Pancreas (tissue), 10 donors: ENCODE data around the gene BANP. TPM values are rescaled to one million over a fixed set of nuclear protein-coding genes. Genes with fewer than 3 reads are reported as not detected.
"Not testable (repeated sequence)": the region's sequence is repeated elsewhere in the genome, so short reads cannot be mapped to it uniquely, and the experiment has no call there.

ENCODE experiments used
- ATAC-seq, 4 donors: fragments of 200-7000 bp; cut with Tn5 transposase; one replicate each; pipeline versions ENCODE4 v1.8.0 to v1.9.1; 2020; ENCODE audit warnings: mild to moderate bottlenecking in 4 of 4, moderate library complexity in 4 of 4
- DNase-seq, 6 donors: peaks; one replicate each; pipeline ENCODE4 v3.0.0-alpha.2; 2020
- FAIRE-seq: peaks from 2 replicates; lab custom pipeline; 2012; peaks lifted over from hg19 to GRCh38; lab: Jason Lieb, UNC
- H3K27ac ChIP-seq, 4 donors: fragments of 200-600 bp; sonication (generic); 1 replicate in 3 of 4; 2 replicates in 1 of 4; pipeline versions ENCODE4 v1.5.0 to v1.8.0; 2020
- H3K27me3 ChIP-seq, 4 donors: fragments of 200-600 bp; one replicate each; pipeline ENCODE4 v1.8.0; 2021
- H3K36me3 ChIP-seq, 3 donors: fragments of 200-600 bp; sonication (generic) in 1 of 3; one replicate each; pipeline versions ENCODE4 v1.5.0 to v1.8.0; 2020 to 2021
- H3K4me1 ChIP-seq, 3 donors: fragments of 200-600 bp; one replicate each; pipeline ENCODE4 v1.8.0; 2021
- H3K4me3 ChIP-seq, 4 donors: fragments of 200-600 bp; sonication (generic) in 2 of 4; one replicate each; pipeline versions ENCODE4 v1.5.0 to v1.8.0; 2020 to 2021
- H3K9me3 ChIP-seq, 4 donors: fragments of 200-600 bp; one replicate each; pipeline ENCODE4 v1.8.0; 2021
- CTCF ChIP-seq, 4 donors: fragments of 200-600 bp; sonication (generic) in 3 of 4; IDR thresholded peaks; one replicate each; pipeline versions ENCODE4 v1.5.0 to v1.8.0; 2021; ENCODE audit warnings: antibody characterized with exemption in 4 of 4
- WGBS, 2 donors: extraction: QIAGEN DNeasy Blood & Tissue Kit; methylation state at CpG; one replicate each; pipeline ENCODE4 v1.1.7; 2013; 5-methylcytosine and 5-hydroxymethylcytosine counted together
- intact Hi-C, 3 donors: fragments of 100-400 bp; cut with DNase I; formaldehyde crosslinking; loops; one replicate each; pipeline versions ENCODE4 v1.11.1 to v1.14.2; 2022
- polyA plus RNA-seq, 2 donors: library from polyadenylated mRNA; stranded (reverse); fragments of 200-250 nt; gene quantifications; one replicate each; pipeline ENCODE4 v1.2.3, GENCODE V29; 2013
- total RNA-seq, 6 donors: library from RNA; stranded (reverse); fragmentation: NEBNext Ultra II Directional in 4 of 6; extraction: Animal tissue kit (Norgen Biotek cat#: 25700) in 4 of 6; gene quantifications; one replicate each; pipeline versions ENCODE4 v1.2.1 to v1.2.4, GENCODE V29; 2021 to 2023
- donor health status: healthy with polysubstance abuse.
- donor health status: DM: no; HTN: no; CAD: no; lungs with moderate emphysema.
- donor health status: DM: no; HTN: no; CAD: no.
- donor health status: control.
- donor health status: control.
- donor health status: Bipolar disorder and iron deficiency.
- donor health status: DM: yes; HTN: yes; CAD: no.
- donor health status: DM: no; HTN: no; CAD: no.
- donor health status: DM: no; HTN: no; CAD: no.
- donor health status: DM: yes; HTN: yes; CAD: no.

BANP gene
- total and polyA plus RNA-seq, 8 donors = 6.1 to 17.8 (median 13.4) TPM

DNA sequence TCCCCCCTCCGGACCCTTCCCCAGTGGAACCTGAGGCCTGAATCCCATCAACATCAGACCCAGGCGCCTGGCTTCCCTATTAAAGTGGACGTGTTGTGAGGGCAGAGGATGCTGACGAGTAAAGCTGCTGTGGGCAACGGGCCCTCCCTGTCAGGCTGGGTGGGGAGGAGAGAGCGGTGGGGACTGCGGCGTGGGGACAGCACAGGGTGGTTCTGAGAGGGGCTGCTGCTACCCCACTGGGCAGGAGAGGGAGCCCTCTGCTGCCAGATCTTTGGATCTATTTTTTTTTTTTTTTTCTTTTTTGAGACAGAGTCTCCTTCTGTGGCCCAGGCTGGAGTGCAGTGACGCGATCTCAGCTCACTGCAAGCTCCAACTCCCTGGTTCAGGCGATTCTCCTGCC is 20.8 kb upstream of the BANP start:
- Histone ChIP-seq H3K27me3 (no peaks in the 10 kb centered on the region), H3K27ac (no peak overlapping the region), H3K4me1 (no peaks in the 10 kb centered on the region), H3K4me3 (no peak overlapping the region), H3K9me3 (no peaks in the 10 kb centered on the region), H3K36me3 (no peaks in the 10 kb centered on the region)
- intact Hi-C loops = no loop called here
- DNase-seq (peak in 1 of 6 donors; percentile 17), FAIRE-seq (no peak), ATAC-seq (peak in 2 of 4 donors; percentile 12 to 44)
- no peak for TF ChIP-seq CTCF (IDR thresholded peaks at IDR 0.05)
- WGBS, 2 donors = 57 to 69% methylated on average over 11 of the region's 11 CpGs

DNA sequence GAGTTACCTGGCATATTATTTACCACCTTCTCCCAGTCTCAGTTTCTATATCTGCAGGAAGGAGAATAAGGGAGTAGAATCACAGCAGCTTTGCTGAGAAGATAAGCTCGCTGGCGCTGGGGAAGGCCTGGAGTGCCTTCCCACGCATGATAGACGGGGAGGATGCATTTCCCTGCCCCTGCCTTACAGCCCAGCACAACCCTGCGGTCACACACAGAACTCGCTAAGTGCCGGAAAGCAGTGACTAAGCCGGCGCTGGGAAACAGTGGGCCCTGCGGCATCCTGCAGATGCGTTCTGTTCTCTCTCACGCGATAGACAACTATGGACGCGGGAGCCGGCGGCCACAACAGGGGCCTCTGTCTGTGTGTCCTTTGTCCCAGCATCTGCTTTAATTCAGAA is 19.7 kb upstream of the BANP start:
- Histone ChIP-seq H3K9me3 (no peaks in the 10 kb centered on the region), H3K4me1 (no peaks in the 10 kb centered on the region), H3K4me3 (no peak overlapping the region), H3K36me3 (no peaks in the 10 kb centered on the region), H3K27ac (no peak overlapping the region), H3K27me3 (no peaks in the 10 kb centered on the region)
- DNase-seq (no peak), ATAC-seq (peak in 1 of 4 donors; percentile 46), FAIRE-seq (no peak)
- intact Hi-C loops = no loop called here
- TF ChIP-seq CTCF (IDR thresholded peaks at IDR 0.05) = no peak
- WGBS, 2 donors = 85 to 88% methylated on average over 17 of the region's 17 CpGs

GRCh38 chr16:87932475-87933139 is 18.6 kb upstream of the BANP start:
- H3K4me1 ChIP-seq, H3K27ac ChIP-seq, intact Hi-C loops, H3K27me3 ChIP-seq, ATAC-seq, FAIRE-seq, H3K4me3 ChIP-seq, H3K36me3 ChIP-seq, H3K9me3 ChIP-seq: not testable (repeated sequence)
- WGBS, 2 donors = 81 to 83% methylated on average over 15 to 17 of the region's 17 CpGs
- DNase-seq = peak in 1 of 6 donors; percentile 44

DNA sequence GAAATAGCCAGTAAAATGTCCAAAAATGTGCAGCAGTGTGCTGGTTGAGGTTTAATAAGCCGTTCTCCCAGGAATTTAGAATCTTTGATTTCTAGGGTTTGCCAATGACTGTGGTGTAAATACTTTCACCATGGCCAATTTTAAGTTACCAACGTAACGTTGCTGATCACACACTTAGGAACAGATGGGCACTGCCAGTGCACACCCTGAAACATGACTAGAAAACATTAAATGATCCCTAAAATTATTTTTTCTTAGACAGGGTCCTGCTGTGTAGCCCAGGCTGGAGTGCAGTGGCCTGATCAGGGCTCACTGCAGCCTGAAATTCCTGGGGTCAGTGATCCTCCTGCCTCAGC is 18.1 kb upstream of the BANP start:
- TF ChIP-seq CTCF (IDR thresholded peaks at IDR 0.05) = no peak
- ATAC-seq (no peak), FAIRE-seq (no peak), DNase-seq (no peak)
- Histone ChIP-seq H3K27me3 (no peaks in the 10 kb centered on the region), H3K4me1 (no peaks in the 10 kb centered on the region), H3K4me3 (no peak overlapping the region), H3K9me3 (no peaks in the 10 kb centered on the region), H3K27ac (no peak overlapping the region), H3K36me3 (no peaks in the 10 kb centered on the region)
- intact Hi-C loops = no loop called here
- WGBS, 2 donors = 90 to 91% methylated on average over 3 of the region's 3 CpGs

DNA sequence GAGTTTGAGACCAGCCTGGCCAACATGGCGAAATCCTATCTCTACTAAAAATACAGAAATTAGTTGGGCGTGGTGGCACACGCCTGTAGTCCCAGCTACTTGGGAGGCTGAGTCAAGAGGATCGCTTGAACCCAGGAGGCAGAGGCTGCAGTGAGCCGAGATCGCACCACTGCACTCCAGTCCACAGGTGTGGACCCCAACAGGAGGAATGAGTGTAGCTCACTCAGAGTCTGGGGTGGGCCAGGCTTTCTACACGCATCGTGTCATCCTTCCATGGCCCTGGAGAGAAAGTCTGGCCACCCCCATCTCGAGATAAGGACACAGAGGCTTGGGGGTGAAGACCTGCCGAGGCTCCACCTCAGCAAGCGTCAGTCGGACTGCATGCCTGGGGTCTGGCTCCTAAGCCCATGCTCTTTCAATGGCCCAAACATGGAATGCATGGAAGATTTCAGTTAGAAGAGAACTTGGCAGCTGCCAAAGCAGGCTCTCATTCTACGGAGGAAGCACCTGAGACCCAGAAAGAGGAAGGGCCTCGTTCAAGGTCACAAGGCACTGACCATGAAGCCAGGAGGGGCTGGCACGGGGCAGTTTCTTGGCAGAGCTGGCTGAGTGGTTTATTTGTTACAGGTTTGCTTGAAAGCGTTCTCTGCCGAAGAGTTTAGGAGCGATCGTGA is 16.3 kb upstream of the BANP start:
- 73 to 76% methylated on average over 16 to 19 of the region's 19 CpGs for WGBS, 2 donors
- H3K4me3 ChIP-seq, intact Hi-C loops, H3K27me3 ChIP-seq, H3K4me1 ChIP-seq, H3K9me3 ChIP-seq, DNase-seq, ATAC-seq, H3K36me3 ChIP-seq, H3K27ac ChIP-seq, FAIRE-seq: not testable (repeated sequence)

GRCh38 chr16:87936016-87936374 is 15.2 kb upstream of the BANP start:
- H3K9me3 ChIP-seq, H3K27ac ChIP-seq, H3K36me3 ChIP-seq, ATAC-seq, H3K4me3 ChIP-seq, intact Hi-C loops, H3K4me1 ChIP-seq, H3K27me3 ChIP-seq, FAIRE-seq: not testable (repeated sequence)
- WGBS, 2 donors = 84 to 91% methylated on average over 14 of the region's 14 CpGs
- peak in 1 of 6 donors; percentile 21 for DNase-seq
